NB4 (cell line): ENCODE data around the gene CDC14A.

Source experiments
- CTCF ChIP-seq: IDR thresholded peaks from one replicate; pipeline ENCODE4 v1.5.1; 2012; ENCODE audit warnings: low read depth, low read length
- MAX ChIP-seq: IDR thresholded peaks from 2 replicates; pipeline ENCODE4 v1.6.1; 2011; ENCODE audit warnings: low read depth, low read length
- POLR2A ChIP-seq: IDR thresholded peaks from 2 replicates; pipeline ENCODE4 v1.6.1; 2011; ENCODE audit warnings: mild to moderate bottlenecking; ENCODE audit not compliant: insufficient read length; ENCODE audit errors: extremely low read depth

- TF ChIP-seq CTCF (no peak), POLR2A (no peak), MAX (no peak)
Measured at GRCh38 chr1:100567062-100567461, 214.8 kb downstream of the CDC14A start.
